ENCODE data around the gene FCN3. TPM values are rescaled to one million over a fixed set of nuclear protein-coding genes. Genes with fewer than 3 reads are reported as not detected.

FCN3 gene
- total RNA-seq, 2 experiments from 2014 or later: not detected

DNA sequence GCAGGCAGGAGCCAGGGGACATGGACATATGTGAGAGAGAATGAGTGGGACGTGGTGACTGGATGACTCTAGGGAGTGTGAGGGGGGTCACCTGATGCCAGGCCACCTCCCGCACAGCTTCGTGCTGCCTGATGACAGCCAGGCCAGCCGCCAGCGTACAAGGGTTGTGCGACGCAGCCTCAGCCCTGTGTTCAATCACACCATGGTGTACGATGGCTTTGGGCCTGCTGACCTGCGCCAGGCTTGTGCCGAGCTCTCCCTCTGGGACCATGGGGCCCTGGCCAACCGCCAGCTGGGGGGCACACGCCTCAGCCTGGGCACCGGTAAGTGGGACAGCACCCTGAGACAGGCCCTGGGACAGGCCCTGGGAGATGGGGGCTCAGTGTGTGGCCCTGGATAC lies 21.5 kb downstream of the FCN3 start:
- CTCF ChIA-PET: no interaction called here

GRCh38 chr1:27351541-27352107 lies 23.0 kb downstream of the FCN3 start:
- CTCF ChIA-PET: no interaction called here
- POLR2A ChIA-PET: no interaction called here

More for the DNA sequence above, 21.5 kb downstream of the FCN3 start:
- POLR2A ChIA-PET: interaction anchor here (0.7 kb wide), 1 partner anchor 11 kb away, joined by 4 read pairs; the partner anchor contains the start of gene SYTL1

- ChIA-PET POLR2A (no interaction called here), CTCF (no interaction called here)
Observed at GRCh38 chr1:27350663-27351540, 23.7 kb downstream of the FCN3 start.

GRCh38 chr1:27349784-27350662 lies 24.6 kb downstream of the FCN3 start:
- CTCF ChIA-PET: interaction anchor here (0.8 to 1.9 kb wide), 4 partner anchors 8 to 53 kb away, joined by 4 to 7 read pairs (median 6); no protein-coding TSS in a partner anchor

GRCh38 chr1:27348861-27349783 lies 25.5 kb downstream of the FCN3 start:
- ChIA-PET POLR2A (no interaction called here), CTCF (interaction anchor here (0.8 to 1.9 kb wide), 5 partner anchors 9 to 52 kb away, joined by 4 to 7 read pairs (median 6); no protein-coding TSS in a partner anchor)

More at GRCh38 chr1:27349784-27350662, 24.6 kb downstream of the FCN3 start:
- POLR2A ChIA-PET: no interaction called here

- POLR2A ChIA-PET: no interaction called here
- CTCF ChIA-PET: interaction anchor here (0.6 to 1.4 kb wide), 3 partner anchors 10 to 20 kb away, joined by 3 read pairs; no protein-coding TSS in a partner anchor
Observed at GRCh38 chr1:27346991-27347624, 27.5 kb downstream of the FCN3 start.

- CTCF ChIA-PET: interaction anchor here (0.8 to 1.6 kb wide), 3 partner anchors 19 to 46 kb away, joined by 3 to 4 read pairs (median 3); no protein-coding TSS in a partner anchor
- POLR2A ChIA-PET: interaction anchor here (1.2 kb wide), 1 partner anchor 23 kb away, joined by 3 read pairs; no protein-coding TSS in a partner anchor
Observed at GRCh38 chr1:27346357-27346756, 28.3 kb downstream of the FCN3 start.

DNA sequence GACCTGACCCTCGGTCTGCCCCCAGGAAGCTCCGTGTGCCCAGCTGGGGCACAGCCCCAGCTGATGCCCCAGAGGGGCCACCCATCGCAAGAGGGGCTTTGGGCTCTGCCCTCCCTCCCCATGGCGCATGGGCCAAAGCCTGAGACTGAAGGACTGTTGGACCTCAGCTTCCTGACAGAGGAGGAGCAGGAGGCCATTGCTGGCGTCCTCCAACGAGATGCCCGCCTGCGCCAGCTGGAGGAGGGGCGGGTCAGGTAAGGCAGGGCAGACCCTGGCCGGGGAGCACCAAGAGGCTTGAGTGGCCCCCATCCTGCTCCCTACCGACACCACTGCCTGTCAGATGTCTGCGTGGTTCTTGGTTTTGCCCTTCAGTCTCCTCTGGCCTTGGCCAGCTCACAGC lies 29.4 kb downstream of the FCN3 start:
- CTCF ChIA-PET: interaction anchor here (0.7 to 1.6 kb wide), 7 partner anchors 9 to 212 kb away, joined by 3 to 7 read pairs (median 4); no protein-coding TSS in a partner anchor
- POLR2A ChIA-PET: interaction anchor here (1.2 kb wide), 1 partner anchor 22 kb away, joined by 3 read pairs; no protein-coding TSS in a partner anchor

- CTCF ChIA-PET: interaction anchor here (0.6 to 3.4 kb wide), 7 partner anchors 10 to 297 kb away, joined by 3 to 32 read pairs (median 3); partner anchors contain the start of gene GPR3
- POLR2A ChIA-PET: interaction anchor here (1.0 to 2.3 kb wide), 2 partner anchors 13 to 29 kb away, joined by 6 to 10 read pairs; no protein-coding TSS in a partner anchor
Observed at GRCh38 chr1:27343639-27344025, 31.0 kb downstream of the FCN3 start.

- ChIA-PET POLR2A (interaction anchor here (0.7 to 2.3 kb wide), 3 partner anchors 10 to 22 kb away, joined by 3 to 10 read pairs (median 3); no protein-coding TSS in a partner anchor), CTCF (interaction anchor here (0.6 to 3.4 kb wide), 10 partner anchors 10 to 198 kb away, joined by 3 to 32 read pairs (median 4); partner anchors contain the start of genes GPR3 and MAP3K6)
Observed at GRCh38 chr1:27342778-27343638, 31.6 kb downstream of the FCN3 start.

DNA sequence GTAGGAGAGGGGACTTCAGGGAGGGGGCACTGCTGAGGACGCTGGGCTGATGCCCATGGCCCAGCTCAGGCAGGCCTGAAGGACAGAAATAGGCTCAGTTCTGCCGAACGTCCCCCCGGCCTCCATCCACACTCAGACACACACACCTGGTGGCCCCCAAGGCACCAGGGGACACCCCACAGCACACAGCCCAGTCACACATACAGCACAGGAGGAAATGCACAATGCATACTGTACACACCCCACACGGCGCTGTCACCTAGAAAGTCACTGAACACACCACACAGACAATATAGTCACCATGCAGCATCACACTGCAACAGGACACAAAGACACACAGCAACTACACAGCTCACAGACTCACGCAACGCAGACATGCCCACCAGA lies 32.2 kb downstream of the FCN3 start:
- CTCF ChIA-PET: interaction anchor here (1.1 to 3.4 kb wide), 6 partner anchors 9 to 49 kb away, joined by 3 to 32 read pairs (median 8); partner anchors contain the start of gene MAP3K6
- POLR2A ChIA-PET: interaction anchor here (0.7 to 2.3 kb wide), 5 partner anchors 9 to 23 kb away, joined by 3 to 10 read pairs (median 4); partner anchors contain the start of gene TMEM222

- POLR2A ChIA-PET: interaction anchor here (0.8 to 2.3 kb wide), 4 partner anchors 12 to 24 kb away, joined by 3 to 10 read pairs (median 4); partner anchors contain the start of gene TMEM222
- CTCF ChIA-PET: interaction anchor here (0.6 to 3.4 kb wide), 7 partner anchors 8 to 157 kb away, joined by 3 to 32 read pairs (median 5); partner anchors contain the start of gene MAP3K6
Observed at GRCh38 chr1:27341525-27342252, 32.9 kb downstream of the FCN3 start, which contains the start of gene SYTL1. Gene SYTL1, plus strand, starts transcription at chr1:27342022. Its CDS starts 3,313 bp downstream, at chr1:27345335.

DNA sequence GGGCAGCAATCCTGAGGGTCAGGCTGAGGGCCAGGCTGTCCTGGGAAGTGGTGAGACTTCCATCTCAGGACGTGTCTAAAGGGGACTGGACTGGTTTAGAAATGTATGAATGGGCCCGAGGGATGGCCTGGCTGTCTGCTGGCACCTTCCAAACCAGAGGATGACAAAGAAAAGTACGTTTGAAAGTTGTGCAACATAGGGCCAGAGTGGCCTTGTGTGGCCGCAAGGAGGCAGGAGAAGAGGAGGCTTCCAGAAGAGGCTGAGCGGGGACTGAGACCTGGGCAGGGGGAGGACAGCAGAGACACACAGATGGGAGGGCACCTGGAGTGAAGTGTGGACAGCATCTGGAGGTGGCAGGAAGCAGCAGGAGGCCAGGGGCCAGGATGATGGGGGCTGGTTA lies 35.4 kb downstream of the FCN3 start:
- ChIA-PET CTCF (interaction anchor here (1.2 to 1.6 kb wide), 3 partner anchors 18 to 41 kb away, joined by 3 to 4 read pairs (median 3); partner anchors contain the start of gene MAP3K6), POLR2A (interaction anchor here (1.1 kb wide), 1 partner anchor 16 kb away, joined by 3 read pairs; no protein-coding TSS in a partner anchor)

- POLR2A ChIA-PET: interaction anchor here (0.7 to 1.1 kb wide), 2 partner anchors 16 to 37 kb away, joined by 3 read pairs; no protein-coding TSS in a partner anchor
- CTCF ChIA-PET: interaction anchor here (0.5 to 1.6 kb wide), 5 partner anchors 18 to 86 kb away, joined by 3 to 4 read pairs (median 3); partner anchors contain the start of gene MAP3K6
Observed at GRCh38 chr1:27338751-27339150, 35.9 kb downstream of the FCN3 start.

DNA sequence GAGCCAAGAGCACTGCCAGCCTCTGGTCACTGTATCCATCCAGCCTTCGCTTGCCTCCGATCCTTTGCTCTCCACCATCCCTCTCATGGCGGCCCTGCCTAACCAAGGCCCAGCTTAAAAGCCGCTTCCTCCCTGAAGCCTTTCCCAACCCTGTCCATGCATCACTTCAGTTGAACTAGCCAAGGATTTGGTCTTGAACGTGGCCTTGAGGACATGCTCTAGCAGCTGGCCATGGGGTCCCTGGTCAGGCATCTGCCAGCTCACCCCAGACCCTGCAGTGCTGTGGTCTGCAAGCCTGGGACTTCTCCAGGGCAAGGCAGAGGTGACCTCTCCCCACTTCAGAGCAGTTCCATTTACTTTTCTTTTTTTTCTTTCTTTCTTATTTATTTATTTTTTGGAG lies 37.9 kb downstream of the FCN3 start:
- ChIA-PET POLR2A (no interaction called here), CTCF (interaction anchor here (1.1 to 2.0 kb wide), 3 partner anchors 21 to 59 kb away, joined by 3 to 11 read pairs (median 4); no protein-coding TSS in a partner anchor)
